ENCODE data around the gene PARP1. TPM values are rescaled to one million over a fixed set of nuclear protein-coding genes. Genes with fewer than 3 reads are reported as not detected.

PARP1 gene
- total and polyA plus RNA-seq, 2 donors (not counting 1 experiment from before 2014, with no cell fraction given), result 118 to 180 TPM

DNA sequence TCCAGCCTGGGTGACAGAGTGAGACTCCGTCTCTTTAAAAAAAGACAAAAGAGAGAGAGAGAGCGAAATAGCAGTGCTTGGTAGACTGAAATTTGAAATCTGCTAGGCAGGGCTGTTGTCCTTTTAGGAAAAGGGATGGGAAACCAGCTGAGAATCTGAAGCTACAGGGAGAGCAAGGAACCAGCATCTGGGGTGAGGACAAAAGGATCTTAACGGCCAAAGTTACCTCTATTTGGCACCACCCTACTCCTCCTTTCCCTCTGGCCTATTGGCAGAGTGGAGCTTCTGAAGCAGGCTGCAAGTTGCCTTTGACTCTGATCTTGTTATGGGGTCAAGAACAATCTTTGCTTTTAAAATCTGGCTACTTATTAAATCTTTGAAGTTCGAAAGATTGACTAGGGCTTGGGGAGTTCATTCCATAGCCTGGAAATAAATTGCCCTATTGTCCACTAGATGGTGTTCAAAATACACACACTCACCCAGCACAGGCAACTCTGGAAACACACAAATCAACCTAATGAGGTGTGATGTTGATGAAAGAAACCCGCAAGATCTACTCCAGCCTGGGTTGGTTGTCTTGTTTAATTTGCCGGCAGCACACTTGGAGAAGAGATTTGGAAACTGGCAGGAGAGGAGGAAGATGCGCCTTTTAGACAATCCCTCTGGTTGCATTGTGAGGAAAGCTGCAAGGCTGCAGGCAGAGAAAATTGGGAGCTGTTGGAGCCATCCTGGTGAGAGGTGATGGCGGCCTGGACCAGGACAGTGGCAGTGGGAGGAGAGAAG lies 16.5 kb upstream of the PARP1 start:
- Histone ChIP-seq H2AFZ (ENCODE audit: insufficient read depth, low read depth, low read length, poor library complexity, severe bottlenecking) (peak overlapping the region; percentile 79), H3K36me3 (replicated peaks in 1 of 2; ENCODE audit: control extremely low read depth in 1 of 2, control insufficient read depth in 1 of 2, extremely low read depth in 1 of 2, insufficient read depth in 2 of 2, low read length in 1 of 2) (no peaks in the 10 kb centered on the region), H3K9ac (ENCODE audit: low read length) (no peak overlapping the region), H3K27me3 (replicated peaks in 1 of 4; ENCODE audit: control extremely low read depth in 1 of 4, control insufficient read depth in 3 of 4, insufficient read depth in 4 of 4, low read length in 3 of 4) (no peaks in the 10 kb centered on the region), H3K4me1 (ENCODE audit: control insufficient read depth in 2 of 2, insufficient read depth in 2 of 2, low read length in 2 of 2) (peaks cover 7 to 15% of the 10 kb centered on the region in 2 donors), H3K4me3 (ENCODE audit: control extremely low read depth in 1 of 5, extremely low read depth in 1 of 5, insufficient read depth in 1 of 5, low read depth in 2 of 5, low read length in 4 of 5) (no peak overlapping the region), H3K9me3 (ENCODE audit: control extremely low read depth in 1 of 3, control insufficient read depth in 2 of 3, insufficient read depth in 1 of 3, low read length in 2 of 3) (no peaks in the 10 kb centered on the region), H4K20me1 (ENCODE audit: control insufficient read depth, insufficient read depth, low read length, poor library complexity, severe bottlenecking) (no peaks in the 10 kb centered on the region), H3K79me2 (ENCODE audit: control insufficient read depth, insufficient read depth, low read length) (no peaks in the 10 kb centered on the region), H3K4me2 (replicated peaks; ENCODE audit: low read depth, low read length, poor library complexity, severe bottlenecking) (peak overlapping the region; percentile 77), H3K27ac (ENCODE audit: low read length in 2 of 2) (no peak overlapping the region)
- ATAC-seq (ENCODE audit: low read depth), result peak; percentile 64
- intact Hi-C loops (cut with micrococcal nuclease), result loop anchor here (1.0 to 10.0 kb wide), 2 partner anchors 126 to 400 kb away; no protein-coding TSS in a partner anchor
- Mint-ChIP-seq H3K27me3 (no peaks in the 10 kb centered on the region), H3K4me3 (no peak overlapping the region), H3K9me3 (ENCODE audit: insufficient read depth) (no peaks in the 10 kb centered on the region), H3K27ac (no peak overlapping the region), H3K4me1 (peaks cover 20% of the 10 kb centered on the region)
- ChIA-PET CTCF (interaction anchor here (0.5 to 6.1 kb wide), 23 partner anchors 8 to 303 kb away, joined by 3 to 36 read pairs (median 4); partner anchors contain the start of genes PARP1 and STUM), POLR2A (no interaction called here)
- peak; percentile 57 for DNase-seq
- 92% methylated on average over 5 of the region's 8 CpGs for WGBS (ENCODE audit: insufficient coverage)
- TF ChIP-seq CTCF (IDR thresholded peaks at IDR 0.05), result peak; percentile 60
- TF ChIP-seq EZH2 (IDR thresholded peaks at IDR 0.05; ENCODE audit: borderline replicate concordance, insufficient read depth, low read depth, low read length, poor library complexity, severe bottlenecking), result no peak

DNA sequence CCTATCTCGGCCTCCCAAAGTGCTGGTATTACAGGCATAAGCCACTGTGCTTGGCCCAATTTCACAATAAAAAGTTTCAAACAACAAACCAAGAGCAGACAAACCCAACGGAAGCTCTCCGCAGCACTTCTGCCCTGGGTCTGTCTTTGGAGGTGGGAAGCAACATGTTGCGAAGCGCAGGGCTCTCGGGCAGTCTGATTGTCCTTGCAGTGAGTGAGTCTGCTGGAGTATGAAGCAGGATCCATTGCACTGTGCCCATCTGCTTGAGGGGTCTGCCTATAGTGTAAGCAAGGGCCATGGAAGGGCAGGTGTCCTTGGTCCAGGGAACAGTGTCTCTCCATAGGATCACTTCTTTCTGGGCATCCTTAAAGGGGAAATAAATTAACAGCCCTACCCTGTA lies 14.6 kb upstream of the PARP1 start:
- ATAC-seq (ENCODE audit: low read depth) (no peak), DNase-seq (no peak)
- Mint-ChIP-seq H3K4me3 (no peak overlapping the region), H3K4me1 (peaks cover 14% of the 10 kb centered on the region), H3K9me3 (ENCODE audit: insufficient read depth) (no peaks in the 10 kb centered on the region), H3K27ac (no peak overlapping the region), H3K27me3 (no peaks in the 10 kb centered on the region)
- Histone ChIP-seq H3K9ac (ENCODE audit: low read length) (no peak overlapping the region), H3K36me3 (replicated peaks in 1 of 2; ENCODE audit: control extremely low read depth in 1 of 2, control insufficient read depth in 1 of 2, extremely low read depth in 1 of 2, insufficient read depth in 2 of 2, low read length in 1 of 2) (no peaks in the 10 kb centered on the region), H2AFZ (ENCODE audit: insufficient read depth, low read depth, low read length, poor library complexity, severe bottlenecking) (no peak overlapping the region), H3K79me2 (ENCODE audit: control insufficient read depth, insufficient read depth, low read length) (no peaks in the 10 kb centered on the region), H4K20me1 (ENCODE audit: control insufficient read depth, insufficient read depth, low read length, poor library complexity, severe bottlenecking) (no peaks in the 10 kb centered on the region), H3K4me3 (ENCODE audit: control extremely low read depth in 1 of 5, extremely low read depth in 1 of 5, insufficient read depth in 1 of 5, low read depth in 2 of 5, low read length in 4 of 5) (no peak overlapping the region), H3K27me3 (replicated peaks in 1 of 4; ENCODE audit: control extremely low read depth in 1 of 4, control insufficient read depth in 3 of 4, insufficient read depth in 4 of 4, low read length in 3 of 4) (no peaks in the 10 kb centered on the region), H3K27ac (ENCODE audit: low read length in 2 of 2) (no peak overlapping the region), H3K9me3 (ENCODE audit: control extremely low read depth in 1 of 3, control insufficient read depth in 2 of 3, insufficient read depth in 1 of 3, low read length in 2 of 3) (no peaks in the 10 kb centered on the region), H3K4me1 (ENCODE audit: control insufficient read depth in 2 of 2, insufficient read depth in 2 of 2, low read length in 2 of 2) (peaks cover 7 to 15% of the 10 kb centered on the region in 2 donors), H3K4me2 (replicated peaks; ENCODE audit: low read depth, low read length, poor library complexity, severe bottlenecking) (no peak overlapping the region)
- CTCF ChIA-PET, result interaction anchor here (1.1 to 6.1 kb wide), 6 partner anchors 11 to 406 kb away, joined by 3 to 36 read pairs (median 3); partner anchors contain the start of gene PARP1
- intact Hi-C loops (cut with micrococcal nuclease), result loop anchor here (10.0 kb wide), 1 partner anchor 402 kb away; no protein-coding TSS in a partner anchor
- WGBS (ENCODE audit: insufficient coverage), result 100% methylated on average over 5 of the region's 6 CpGs
- no peak for TF ChIP-seq CTCF (IDR thresholded peaks at IDR 0.05)
- no peak for TF ChIP-seq EZH2 (IDR thresholded peaks at IDR 0.05; ENCODE audit: borderline replicate concordance, insufficient read depth, low read depth, low read length, poor library complexity, severe bottlenecking)
- POLR2A ChIA-PET, result no interaction called here
